Astrocyte of the cerebellum (primary cell): ENCODE data around the gene TSC1.

ENCODE experiments used
- DNase-seq: peaks from one replicate; pipeline ENCODE4 v3.0.0-alpha.2; 2011; ENCODE audit warnings: low read depth
- H3K4me3 ChIP-seq: 2 replicates; pipeline ENCODE4 v1.5.1; 2011; ENCODE audit warnings: mild to moderate bottlenecking, low read depth, low read length, moderate library complexity
- in situ Hi-C: cut with HindIII; loops from 2 replicates; pipeline ENCODE4 v1.10.0; 2017; ENCODE audit warnings: low sequenced_read_pairs
- TF ChIP-seq, protein P1 (sequence below): IDR thresholded peaks from 2 replicates; pipeline ENCODE4 v1.5.1; 2012; ENCODE audit warnings: low read length, low read depth, moderate library complexity, mild to moderate bottlenecking; ENCODE audit errors: missing control alignments

Gene TSC1

DNA sequence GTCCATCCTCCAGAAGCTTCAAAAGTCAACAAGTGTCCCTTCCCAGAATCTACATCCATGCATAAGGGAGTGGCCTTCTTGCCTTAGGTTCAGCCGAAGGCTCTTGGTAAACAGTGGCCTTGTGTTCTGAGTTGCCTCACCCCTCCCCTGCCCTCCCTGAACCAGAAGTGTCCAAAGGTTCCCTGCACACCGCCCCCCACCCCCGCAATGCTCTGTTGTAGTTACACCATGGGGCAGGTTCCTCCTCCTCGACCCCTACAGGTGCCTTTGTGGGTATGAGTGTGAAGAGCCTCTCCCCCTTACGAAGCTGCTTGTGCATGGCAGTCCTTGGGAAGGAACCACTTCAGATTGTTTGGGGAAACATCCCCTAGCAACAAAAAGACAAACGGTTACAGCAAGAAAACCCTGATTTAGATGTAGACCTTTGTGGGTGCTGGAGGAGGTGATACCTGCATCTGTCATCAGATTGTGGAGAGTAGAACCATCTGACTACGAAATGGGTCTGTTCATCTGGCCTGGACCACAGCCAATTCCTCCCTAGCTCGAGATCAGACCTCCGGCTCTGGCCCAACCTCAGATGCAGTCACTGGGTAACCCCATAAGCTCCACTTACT, 58.6 kb downstream of the TSC1 start:
- TF ChIP-seq, protein P1, sequence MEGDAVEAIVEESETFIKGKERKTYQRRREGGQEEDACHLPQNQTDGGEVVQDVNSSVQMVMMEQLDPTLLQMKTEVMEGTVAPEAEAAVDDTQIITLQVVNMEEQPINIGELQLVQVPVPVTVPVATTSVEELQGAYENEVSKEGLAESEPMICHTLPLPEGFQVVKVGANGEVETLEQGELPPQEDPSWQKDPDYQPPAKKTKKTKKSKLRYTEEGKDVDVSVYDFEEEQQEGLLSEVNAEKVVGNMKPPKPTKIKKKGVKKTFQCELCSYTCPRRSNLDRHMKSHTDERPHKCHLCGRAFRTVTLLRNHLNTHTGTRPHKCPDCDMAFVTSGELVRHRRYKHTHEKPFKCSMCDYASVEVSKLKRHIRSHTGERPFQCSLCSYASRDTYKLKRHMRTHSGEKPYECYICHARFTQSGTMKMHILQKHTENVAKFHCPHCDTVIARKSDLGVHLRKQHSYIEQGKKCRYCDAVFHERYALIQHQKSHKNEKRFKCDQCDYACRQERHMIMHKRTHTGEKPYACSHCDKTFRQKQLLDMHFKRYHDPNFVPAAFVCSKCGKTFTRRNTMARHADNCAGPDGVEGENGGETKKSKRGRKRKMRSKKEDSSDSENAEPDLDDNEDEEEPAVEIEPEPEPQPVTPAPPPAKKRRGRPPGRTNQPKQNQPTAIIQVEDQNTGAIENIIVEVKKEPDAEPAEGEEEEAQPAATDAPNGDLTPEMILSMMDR, result no peak
- H3K4me3 ChIP-seq, result no peak overlapping the region
- DNase-seq, result no peak
- in situ Hi-C loops, result no loop called here

DNA sequence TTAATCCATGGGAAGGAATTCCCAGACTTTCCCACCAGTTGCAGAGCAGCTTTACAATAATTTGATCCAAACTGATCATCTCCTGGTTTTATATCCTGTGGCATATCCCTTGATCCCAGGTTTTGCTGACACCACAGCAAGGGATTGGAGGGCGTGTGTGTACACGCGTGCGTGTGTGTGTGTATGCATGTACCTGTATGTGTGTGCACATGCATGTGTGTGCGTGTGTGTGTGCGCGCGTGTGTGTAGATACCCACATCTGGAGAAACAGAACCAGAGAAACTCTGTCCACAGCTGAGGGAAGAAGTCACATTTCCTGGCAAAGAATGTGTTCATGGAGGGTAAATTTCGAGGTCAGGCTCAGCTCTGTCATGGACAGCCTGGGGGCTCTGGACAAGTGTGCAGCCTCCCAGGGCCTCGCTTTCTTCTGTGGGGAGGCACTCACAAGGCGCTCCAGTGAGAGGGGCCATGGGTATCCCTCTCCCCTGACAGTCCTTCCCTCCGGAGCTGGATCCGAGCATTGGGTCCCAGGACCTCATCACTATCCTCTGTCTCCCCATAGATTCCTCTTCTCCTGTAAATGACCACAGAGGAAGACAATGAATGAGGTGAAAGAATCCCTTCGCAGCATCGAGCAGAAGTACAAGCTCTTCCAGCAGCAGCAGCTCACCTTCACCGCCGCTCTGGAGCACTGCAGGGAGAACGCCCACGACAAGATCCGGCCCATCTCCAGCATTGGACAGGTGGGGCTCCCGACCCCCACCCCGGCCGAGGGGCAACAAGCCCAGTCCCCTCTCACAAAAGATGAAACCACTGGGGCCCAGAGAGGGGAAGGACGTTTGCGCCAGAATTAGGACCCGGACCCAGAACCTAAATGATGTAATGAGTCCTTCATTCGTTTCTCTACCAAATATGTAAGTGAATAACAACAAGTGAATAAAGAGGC, 60.8 kb downstream of the TSC1 start:
- TF ChIP-seq, protein P1, result no peak
- H3K4me3 ChIP-seq, result no peak overlapping the region
- in situ Hi-C loops, result no loop called here
- no peak for DNase-seq

DNA sequence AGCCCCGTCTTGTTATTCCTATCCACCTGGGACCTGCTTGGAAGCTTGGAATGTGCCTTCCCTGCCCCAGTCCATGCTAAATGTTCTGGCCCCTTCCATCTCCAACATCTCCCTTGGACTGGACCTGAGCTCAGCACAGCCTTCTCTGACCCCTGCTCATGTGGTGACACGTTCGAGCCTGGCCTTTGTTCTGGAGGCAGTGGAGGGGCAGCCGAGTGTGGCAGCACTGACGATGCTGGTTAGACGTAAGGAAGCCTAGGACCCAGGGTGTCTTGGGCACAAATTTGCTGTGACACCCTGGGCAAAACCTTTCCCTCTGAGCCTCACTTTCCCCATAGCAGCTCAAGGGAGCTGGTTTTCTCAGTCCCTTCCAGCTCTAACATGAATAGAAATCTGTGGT, 61.8 kb downstream of the TSC1 start:
- DNase-seq, result no peak
- in situ Hi-C loops, result no loop called here
- TF ChIP-seq, protein P1, result no peak
- H3K4me3 ChIP-seq, result no peak overlapping the region

DNA sequence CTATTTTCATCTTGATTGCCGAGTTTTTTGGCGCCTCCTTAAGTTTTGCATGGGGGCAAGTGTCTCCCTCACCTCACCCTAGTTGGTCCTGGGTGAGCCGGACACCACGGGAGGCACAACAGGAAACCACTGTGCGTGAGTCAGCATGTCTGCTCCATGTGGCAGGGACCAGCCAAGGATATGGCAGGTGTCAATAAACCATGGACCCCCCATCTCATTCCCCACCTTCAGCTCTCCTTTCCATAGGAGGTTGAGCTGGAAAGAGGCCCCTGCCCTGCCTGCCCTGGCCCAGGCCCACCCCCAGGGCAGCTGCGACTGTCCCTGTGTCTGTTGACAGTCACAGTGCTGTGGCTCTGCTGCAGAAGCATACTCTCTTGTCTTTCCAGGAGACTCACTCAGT, 62.6 kb downstream of the TSC1 start:
- no peak for DNase-seq
- H3K4me3 ChIP-seq, result no peak overlapping the region
- in situ Hi-C loops, result no loop called here
- TF ChIP-seq, protein P1, result no peak

DNA sequence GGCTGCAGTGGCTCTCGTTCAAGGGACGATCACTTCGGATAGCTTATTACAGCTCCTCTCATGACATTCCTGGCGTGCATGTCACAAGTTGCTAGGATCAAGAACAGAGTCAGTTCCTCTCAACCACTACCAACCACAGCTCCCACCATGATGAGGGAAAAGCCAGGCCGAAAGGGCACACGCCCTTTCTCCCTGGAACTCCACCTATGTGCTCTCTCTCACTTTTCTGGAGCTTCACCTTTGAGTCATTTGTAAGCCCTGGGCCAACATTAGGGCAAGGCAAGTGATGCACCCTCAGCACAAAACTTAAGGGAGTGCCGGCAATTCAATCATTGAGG, 64.1 kb downstream of the TSC1 start:
- TF ChIP-seq, protein P1, result no peak
- in situ Hi-C loops, result no loop called here
- H3K4me3 ChIP-seq, result no peak overlapping the region
- DNase-seq, result no peak

DNA sequence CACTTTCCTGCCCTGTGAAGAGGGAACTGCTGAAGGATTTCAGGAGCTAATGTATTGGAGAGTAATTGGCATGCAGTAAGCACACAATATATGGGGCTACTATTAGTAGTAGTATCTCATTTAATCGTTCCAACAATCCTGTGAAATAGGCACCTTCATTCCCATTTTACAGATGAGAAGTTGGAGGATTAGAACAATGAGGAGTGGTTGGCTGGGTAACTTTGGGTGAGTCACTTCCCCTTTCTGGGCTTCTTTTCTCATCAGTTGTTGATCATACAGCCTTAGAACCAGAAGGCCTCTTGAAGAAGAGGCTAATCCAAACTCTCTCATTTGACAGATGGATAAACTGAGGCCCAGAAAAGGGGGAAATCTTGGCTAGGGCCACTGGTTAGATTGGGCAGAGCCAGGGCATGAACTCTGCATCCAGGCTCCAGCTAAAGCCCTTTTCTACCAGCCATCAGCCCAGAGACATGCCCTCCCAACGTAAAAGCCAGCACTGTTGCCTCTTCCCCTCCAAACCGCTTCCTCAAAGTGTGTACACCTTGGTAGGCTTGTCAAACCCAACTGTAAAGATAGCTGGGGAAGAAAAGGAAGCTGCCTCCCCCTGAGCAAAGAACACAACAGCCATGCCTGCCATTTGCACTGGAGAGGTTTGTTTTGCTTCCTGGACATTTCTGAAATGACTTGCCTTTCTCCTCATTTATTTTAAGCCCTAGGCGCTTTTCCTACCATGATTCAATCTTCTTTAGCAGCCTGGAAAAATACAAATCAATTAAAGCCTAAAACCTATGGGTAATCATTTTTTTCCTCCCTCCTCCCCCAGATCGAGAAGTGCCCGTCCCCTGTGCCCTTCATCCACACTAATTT, 64.7 kb downstream of the TSC1 start:
- TF ChIP-seq, protein P1, result no peak
- in situ Hi-C loops, result no loop called here
- DNase-seq, result no peak
- H3K4me3 ChIP-seq, result peak overlapping the region; percentile 98
